Neuron (in vitro differentiated cells): Measurements from ENCODE around the gene ITFG2.

Experiments used
- H2AFZ ChIP-seq: one replicate; pipeline ENCODE4 v1.6.1; 2013; ENCODE audit warnings: low read depth, mild to moderate bottlenecking, inconsistent platforms, low read length, moderate library complexity
- H3K27me3 ChIP-seq: one replicate; pipeline ENCODE4 v1.6.1; 2013; ENCODE audit warnings: low read length; ENCODE audit not compliant: insufficient read depth
- H3K36me3 ChIP-seq: one replicate; pipeline ENCODE4 v1.6.1; 2013; ENCODE audit warnings: low read length; ENCODE audit not compliant: insufficient read depth
- H3K4me1 ChIP-seq: one replicate; pipeline ENCODE4 v1.6.1; 2013; ENCODE audit warnings: low read length; ENCODE audit not compliant: insufficient read depth
- H3K4me3 ChIP-seq: 2 replicates; pipeline ENCODE4 v1.5.1; 2013; ENCODE audit warnings: mild to moderate bottlenecking, low read length, moderate library complexity
- H3K9me3 ChIP-seq: one replicate; pipeline ENCODE4 v1.6.1; 2013; ENCODE audit warnings: low read length

The ITFG2 gene

DNA sequence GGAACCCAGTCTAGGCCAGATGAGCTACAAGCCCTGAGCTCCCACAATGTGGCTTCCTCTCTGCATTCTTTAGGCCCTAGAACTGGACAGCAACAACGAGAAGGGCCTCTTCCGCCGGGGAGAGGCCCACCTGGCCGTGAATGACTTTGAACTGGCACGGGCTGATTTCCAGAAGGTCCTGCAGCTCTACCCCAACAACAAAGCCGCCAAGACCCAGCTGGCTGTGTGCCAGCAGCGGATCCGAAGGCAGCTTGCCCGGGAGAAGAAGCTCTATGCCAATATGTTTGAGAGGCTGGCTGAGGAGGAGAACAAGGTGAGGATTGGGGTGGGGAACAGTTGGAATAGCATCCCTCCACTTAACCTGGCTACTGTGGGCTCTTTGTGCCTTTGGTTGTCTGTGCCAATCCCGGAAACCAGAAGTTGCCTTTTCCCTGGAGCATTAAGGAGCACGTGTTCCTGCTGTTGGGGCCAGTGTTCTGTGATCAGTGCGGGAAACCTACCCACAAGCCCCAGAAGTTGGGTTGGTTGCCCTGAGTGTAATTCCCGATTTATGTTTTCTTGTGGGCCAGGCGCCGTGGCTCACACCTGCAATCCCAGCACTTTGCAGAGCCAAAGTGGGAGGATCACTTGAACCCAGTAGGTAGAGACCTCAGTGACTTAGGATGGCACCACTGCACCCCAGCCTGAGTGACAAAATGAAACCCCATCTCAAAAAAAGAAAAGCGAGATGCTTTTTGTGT is 11.3 kb upstream of the ITFG2 start:
- Histone ChIP-seq H3K36me3 (peaks cover 76% of the 10 kb centered on the region), H3K27me3 (no peaks in the 10 kb centered on the region), H2AFZ (no peak overlapping the region), H3K4me1 (peaks cover 7% of the 10 kb centered on the region), H3K9me3 (no peaks in the 10 kb centered on the region), H3K4me3 (no peak overlapping the region)

- Histone ChIP-seq H3K4me3 (no peak overlapping the region), H2AFZ (no peak overlapping the region), H3K4me1 (no peaks in the 10 kb centered on the region), H3K27me3 (no peaks in the 10 kb centered on the region), H3K36me3 (peaks cover 55% of the 10 kb centered on the region), H3K9me3 (no peaks in the 10 kb centered on the region)
Observed at GRCh38 chr12:2803635-2804392, 8.7 kb upstream of the ITFG2 start.

DNA sequence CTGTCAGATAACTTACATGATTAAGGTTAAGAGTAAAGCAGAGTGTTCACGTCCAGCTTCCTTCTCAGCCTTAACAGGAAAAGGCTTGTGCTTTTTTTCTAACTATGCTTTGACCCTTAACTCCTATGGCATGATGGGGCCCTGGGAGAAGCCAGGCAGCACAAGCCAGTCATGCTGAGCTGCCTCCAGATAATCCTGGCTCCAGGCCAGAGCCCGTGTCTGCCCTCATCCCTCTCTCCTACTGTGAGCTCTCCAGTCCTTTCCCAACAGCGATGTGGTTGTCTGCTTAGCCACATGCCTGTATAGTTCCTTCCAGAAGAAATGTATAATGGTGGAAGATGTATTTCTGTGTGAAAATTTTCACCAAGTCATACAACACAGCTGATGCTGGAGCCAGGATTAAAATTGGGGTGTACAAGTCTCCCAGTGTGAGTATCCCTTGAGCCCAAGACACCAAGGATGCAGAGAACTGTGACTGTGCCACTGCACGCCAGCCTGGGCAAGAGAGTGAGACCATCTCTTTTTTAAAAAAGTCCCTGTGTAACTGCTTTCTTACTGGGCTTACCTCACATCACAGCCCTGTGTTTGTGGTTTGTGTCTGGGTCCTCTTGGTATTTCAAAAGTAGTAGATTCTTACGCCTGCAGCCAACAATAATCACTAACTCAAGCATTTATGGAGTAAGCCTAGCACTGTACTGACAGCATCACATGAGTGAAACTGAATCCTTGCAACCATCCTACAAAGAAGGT is 7.9 kb upstream of the ITFG2 start:
- H3K36me3 ChIP-seq: peaks cover 48% of the 10 kb centered on the region
- no peak overlapping the region for H2AFZ ChIP-seq
- H3K9me3 ChIP-seq: no peaks in the 10 kb centered on the region
- H3K4me3 ChIP-seq: no peak overlapping the region
- no peaks in the 10 kb centered on the region for H3K4me1 ChIP-seq
- no peaks in the 10 kb centered on the region for H3K27me3 ChIP-seq

DNA sequence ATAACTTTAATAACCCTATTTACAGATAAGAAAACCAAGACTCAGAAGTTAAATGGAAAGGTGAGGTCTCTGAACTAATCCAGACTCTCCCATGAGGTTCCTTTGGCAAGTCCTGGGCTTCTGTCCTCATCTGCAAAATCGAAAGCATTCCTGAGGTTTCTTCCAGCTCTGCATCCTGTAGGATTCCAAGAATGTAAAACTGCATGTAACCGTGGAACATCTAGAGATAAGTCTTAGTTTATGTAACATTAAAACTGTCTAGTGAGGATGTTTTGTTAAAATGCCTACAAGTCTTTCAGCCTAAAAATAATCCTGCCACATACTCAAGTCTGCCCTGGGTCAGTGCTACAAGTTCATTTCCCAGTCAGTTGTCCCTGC is 7.3 kb upstream of the ITFG2 start:
- no peak overlapping the region for H2AFZ ChIP-seq
- H3K27me3 ChIP-seq: no peaks in the 10 kb centered on the region
- no peaks in the 10 kb centered on the region for H3K4me1 ChIP-seq
- no peaks in the 10 kb centered on the region for H3K9me3 ChIP-seq
- no peak overlapping the region for H3K4me3 ChIP-seq
- H3K36me3 ChIP-seq: peaks cover 42% of the 10 kb centered on the region

GRCh38 chr12:2806700-2807099 is 5.8 kb upstream of the ITFG2 start:
- H3K36me3 ChIP-seq: peaks cover 27% of the 10 kb centered on the region
- H3K4me3 ChIP-seq: no peak overlapping the region
- no peak overlapping the region for H2AFZ ChIP-seq
- H3K27me3 ChIP-seq: no peaks in the 10 kb centered on the region
- peaks cover 3% of the 10 kb centered on the region for H3K4me1 ChIP-seq
- no peaks in the 10 kb centered on the region for H3K9me3 ChIP-seq

- peak overlapping the region; percentile 73 for H3K4me3 ChIP-seq
Observed at GRCh38 chr12:2811801-2812200, 667 bp upstream of the ITFG2 start.

GRCh38 chr12:2813214-2814185 is 1.0 kb downstream of the ITFG2 start:
- Histone ChIP-seq H3K4me1 (peaks cover 11% of the 10 kb centered on the region), H3K4me3 (peak overlapping the region; percentile 73), H3K9me3 (no peaks in the 10 kb centered on the region), H3K27me3 (no peaks in the 10 kb centered on the region), H3K36me3 (peaks cover 12% of the 10 kb centered on the region), H2AFZ (no peak overlapping the region)

More at GRCh38 chr12:2811801-2812200, 667 bp upstream of the ITFG2 start:
- Histone ChIP-seq H3K36me3 (no peaks in the 10 kb centered on the region), H3K27me3 (no peaks in the 10 kb centered on the region), H3K9me3 (no peaks in the 10 kb centered on the region), H2AFZ (no peak overlapping the region), H3K4me1 (peaks cover 11% of the 10 kb centered on the region)

DNA sequence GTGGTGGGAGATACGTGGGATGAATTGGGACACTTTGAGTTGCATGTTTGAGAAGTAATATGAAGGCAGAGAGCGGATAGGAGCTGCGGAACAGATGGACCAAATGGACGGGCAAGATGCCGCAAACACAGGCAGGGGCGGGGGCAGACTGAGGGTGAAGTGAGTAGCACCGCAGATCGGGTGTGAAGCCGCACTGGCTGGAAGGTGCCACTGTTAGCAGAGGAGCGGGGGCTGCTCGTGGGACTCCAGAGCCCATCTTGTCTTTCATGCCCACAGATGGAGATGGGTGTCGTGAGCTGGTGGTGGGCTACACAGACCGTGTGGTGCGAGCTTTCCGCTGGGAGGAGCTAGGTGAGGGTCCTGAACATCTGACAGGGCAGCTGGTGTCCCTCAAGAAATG is 7.3 kb downstream of the ITFG2 start:
- peaks cover 62% of the 10 kb centered on the region for H3K36me3 ChIP-seq
- H3K4me3 ChIP-seq: no peak overlapping the region
- H3K27me3 ChIP-seq: no peaks in the 10 kb centered on the region
- peaks cover 22% of the 10 kb centered on the region for H3K4me1 ChIP-seq
- no peak overlapping the region for H2AFZ ChIP-seq
- H3K9me3 ChIP-seq: no peaks in the 10 kb centered on the region

- Histone ChIP-seq H2AFZ (no peak overlapping the region), H3K4me1 (peaks cover 29% of the 10 kb centered on the region), H3K9me3 (no peaks in the 10 kb centered on the region), H3K36me3 (peaks cover 62% of the 10 kb centered on the region), H3K27me3 (no peaks in the 10 kb centered on the region), H3K4me3 (no peak overlapping the region)
Observed at GRCh38 chr12:2820432-2820831, 8.0 kb downstream of the ITFG2 start.

GRCh38 chr12:2823483-2823882 is 11.0 kb downstream of the ITFG2 start:
- H3K36me3 ChIP-seq: peaks cover 73% of the 10 kb centered on the region
- H3K4me3 ChIP-seq: no peak overlapping the region
- H2AFZ ChIP-seq: no peak overlapping the region

DNA sequence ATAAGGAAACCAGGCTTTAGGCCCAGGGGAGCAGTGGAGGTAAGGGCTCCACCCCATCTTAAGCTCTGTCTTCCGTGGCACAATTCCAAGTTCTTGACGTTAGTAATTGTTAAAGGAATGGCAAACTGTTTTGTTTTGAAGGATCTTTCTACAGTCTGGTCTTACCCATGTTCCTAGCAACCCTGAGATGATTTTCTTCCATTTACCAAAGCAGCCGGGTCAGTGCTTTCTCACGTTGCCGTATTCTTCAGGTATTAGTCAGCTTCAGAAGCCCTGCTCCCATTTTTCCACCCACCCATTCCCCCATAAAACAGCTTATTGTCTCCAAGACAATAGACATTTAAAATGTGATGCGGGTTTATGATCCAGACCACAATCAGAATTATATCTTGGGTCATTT is 12.1 kb downstream of the ITFG2 start:
- H3K36me3 ChIP-seq: peaks cover 69% of the 10 kb centered on the region
- no peaks in the 10 kb centered on the region for H3K27me3 ChIP-seq
- peaks cover 44% of the 10 kb centered on the region for H3K4me1 ChIP-seq
- no peaks in the 10 kb centered on the region for H3K9me3 ChIP-seq
- no peak overlapping the region for H2AFZ ChIP-seq
- no peak overlapping the region for H3K4me3 ChIP-seq

More at GRCh38 chr12:2823483-2823882, 11.0 kb downstream of the ITFG2 start:
- Histone ChIP-seq H3K4me1 (peaks cover 44% of the 10 kb centered on the region), H3K9me3 (no peaks in the 10 kb centered on the region), H3K27me3 (no peaks in the 10 kb centered on the region)

DNA sequence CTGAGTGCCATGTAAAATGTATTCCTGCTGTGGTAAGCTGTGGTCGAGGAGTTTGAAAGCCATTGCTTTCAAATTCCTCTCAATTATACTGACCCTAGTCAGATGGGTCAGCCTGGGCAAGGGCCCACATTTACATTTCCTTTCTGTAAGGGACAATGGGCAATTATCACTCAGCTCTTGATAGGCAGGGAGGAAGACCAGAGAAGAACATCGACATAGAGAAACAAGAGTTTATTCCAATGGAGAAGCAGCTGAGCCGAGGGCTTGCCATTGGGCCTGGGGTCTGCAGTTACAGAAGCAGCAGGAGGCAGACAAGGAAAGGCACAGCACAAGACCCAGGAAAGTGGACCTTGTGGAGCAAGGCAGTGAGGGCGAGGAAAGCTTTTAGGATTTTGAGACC is 12.7 kb downstream of the ITFG2 start:
- Histone ChIP-seq H2AFZ (no peak overlapping the region), H3K36me3 (peaks cover 65% of the 10 kb centered on the region), H3K27me3 (no peaks in the 10 kb centered on the region), H3K9me3 (no peaks in the 10 kb centered on the region), H3K4me3 (no peak overlapping the region), H3K4me1 (peaks cover 44% of the 10 kb centered on the region)
